Activated naive CD4-positive, alpha-beta T cell treated with anti-CD3 and anti-CD28 coated beads for 36 hours (primary cell): Measurements from ENCODE around the gene TRUB2. TPM values are rescaled to one million over a fixed set of nuclear protein-coding genes. Genes with fewer than 3 reads are reported as not detected.

Source experiments
- CTCF ChIA-PET: fragments of 350-600 bp; sonication (Branson Sonifier 250); formaldehyde crosslinking; loops from one replicate; lab custom pipeline; 2021; ENCODE audit warnings: antibody characterized with exemption; lab: Charles Lee
- DNase-seq: peaks from one replicate; pipeline ENCODE4 v3.0.0-alpha.2; 2020
- H3K27ac Mint-ChIP-seq: one replicate; pipeline ENCODE4 v1.8.0; 2021; ENCODE audit warnings: mild to moderate bottlenecking, mixed read lengths
- H3K27me3 Mint-ChIP-seq: one replicate; pipeline ENCODE4 v1.8.0; 2021; ENCODE audit warnings: low read depth, mixed read lengths
- H3K36me3 Mint-ChIP-seq: one replicate; pipeline ENCODE4 v1.8.0; 2021; ENCODE audit warnings: low read depth, mixed read lengths
- H3K4me1 Mint-ChIP-seq: one replicate; pipeline ENCODE4 v1.8.0; 2021; ENCODE audit warnings: low read depth, mixed read lengths
- H3K4me3 Mint-ChIP-seq: one replicate; pipeline ENCODE4 v1.8.0; 2021; ENCODE audit warnings: mild to moderate bottlenecking, moderate library complexity, mixed read lengths
- H3K9me3 Mint-ChIP-seq: one replicate; pipeline ENCODE4 v1.8.0; 2021; ENCODE audit warnings: mixed read lengths
- intact Hi-C: fragments of 100-400 bp; cut with micrococcal nuclease; formaldehyde crosslinking; loops from one replicate; pipeline ENCODE4 v1.15.1; 2023
- total RNA-seq, 2 experiments: library from RNA; stranded (reverse); gene quantifications; one replicate each; pipeline ENCODE4 v1.2.3, GENCODE V29; 2021

TRUB2 gene
- total RNA-seq, 2 experiments from 2014 or later: 28.0 to 29.4 TPM

DNA sequence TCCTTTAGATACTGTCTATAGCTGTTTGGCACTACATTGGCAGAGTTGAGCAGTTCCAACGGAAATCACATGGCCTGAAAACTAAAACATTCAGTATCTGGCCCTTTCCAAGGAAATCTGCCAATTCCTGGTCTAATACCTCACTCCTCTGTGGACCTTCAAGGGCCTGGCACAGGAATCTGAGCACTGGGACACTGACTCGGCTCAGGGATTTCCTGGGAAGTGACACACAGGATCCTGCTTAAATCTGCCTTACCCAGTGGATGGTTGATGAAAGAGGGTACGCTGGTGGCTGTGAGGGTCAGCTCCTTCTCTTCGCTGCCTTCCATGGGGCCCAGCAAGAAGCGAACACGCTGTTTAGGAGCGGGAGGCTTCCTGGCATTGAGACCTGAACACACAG lies 904 bp downstream of the TRUB2 start:
- H3K36me3 Mint-ChIP-seq: peaks cover 10% of the 10 kb centered on the region
- CTCF ChIA-PET: interaction anchor here (0.7 to 1.0 kb wide), 2 partner anchors 26 to 131 kb away, joined by 3 read pairs; no protein-coding TSS in a partner anchor
- H3K27ac Mint-ChIP-seq: no peak overlapping the region
- peaks cover 22% of the 10 kb centered on the region for H3K4me1 Mint-ChIP-seq
- no peaks in the 10 kb centered on the region for H3K9me3 Mint-ChIP-seq
- no peak for DNase-seq
- H3K4me3 Mint-ChIP-seq: peak overlapping the region; percentile 90
- intact Hi-C loops: loop anchor here (5.0 kb wide), 1 partner anchor 159 kb away; the partner anchor contains the start of gene BBLN
- H3K27me3 Mint-ChIP-seq: no peaks in the 10 kb centered on the region

DNA sequence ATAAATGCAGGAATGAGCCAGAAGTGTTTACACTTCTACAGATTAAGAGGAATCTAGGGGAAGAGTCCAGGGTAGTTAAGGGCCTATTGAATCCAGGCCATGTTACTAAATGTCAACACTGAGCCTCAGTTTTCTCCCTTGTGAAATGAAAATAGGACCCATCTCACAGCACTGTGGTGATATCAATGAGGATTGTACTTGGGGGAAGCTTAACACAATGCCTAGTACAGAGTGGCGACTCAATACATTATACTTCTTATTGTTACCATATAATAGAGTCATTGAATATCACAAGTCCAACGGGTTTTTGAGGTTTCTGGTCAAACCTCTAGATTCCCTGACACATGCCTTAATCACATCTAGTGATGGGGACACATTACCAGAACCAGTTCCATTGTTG lies 4.6 kb downstream of the TRUB2 start:
- Mint-ChIP-seq H3K27me3 (no peaks in the 10 kb centered on the region), H3K4me3 (no peak overlapping the region)
- intact Hi-C loops: no loop called here

DNA sequence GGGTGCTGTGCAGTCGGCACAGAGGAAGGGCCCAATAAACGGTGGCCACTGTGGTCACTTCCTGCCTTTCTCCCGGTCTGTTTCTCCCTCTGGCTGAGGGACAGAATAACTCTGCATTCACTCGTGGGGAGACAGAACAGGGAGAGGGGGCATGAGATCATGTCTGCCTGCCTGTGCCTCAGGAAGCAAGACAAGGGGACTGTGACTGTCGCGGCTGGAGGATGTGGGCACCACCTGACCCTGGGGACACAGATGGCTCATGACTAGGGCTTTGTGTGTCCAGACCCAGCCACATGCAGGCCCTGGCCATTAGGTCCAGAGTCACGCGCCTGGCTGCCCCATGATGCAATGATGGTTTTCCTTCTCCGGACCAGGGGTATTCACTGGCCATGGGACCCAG lies 5.8 kb downstream of the TRUB2 start:
- DNase-seq: no peak
- no peak overlapping the region for H3K4me3 Mint-ChIP-seq
- H3K9me3 Mint-ChIP-seq: no peaks in the 10 kb centered on the region
- H3K27ac Mint-ChIP-seq: no peak overlapping the region
- H3K27me3 Mint-ChIP-seq: no peaks in the 10 kb centered on the region
- intact Hi-C loops: no loop called here
- H3K36me3 Mint-ChIP-seq: peaks cover 11% of the 10 kb centered on the region
- H3K4me1 Mint-ChIP-seq: peaks cover 1% of the 10 kb centered on the region
- CTCF ChIA-PET: interaction anchor here (0.6 kb wide), 1 partner anchor 790 kb away, joined by 3 read pairs; no protein-coding TSS in a partner anchor

More for the DNA sequence above, 4.6 kb downstream of the TRUB2 start:
- no peak overlapping the region for H3K27ac Mint-ChIP-seq
- H3K36me3 Mint-ChIP-seq: peaks cover 9% of the 10 kb centered on the region
- peaks cover 3% of the 10 kb centered on the region for H3K4me1 Mint-ChIP-seq
- CTCF ChIA-PET: no interaction called here
- no peaks in the 10 kb centered on the region for H3K9me3 Mint-ChIP-seq
- DNase-seq: no peak

DNA sequence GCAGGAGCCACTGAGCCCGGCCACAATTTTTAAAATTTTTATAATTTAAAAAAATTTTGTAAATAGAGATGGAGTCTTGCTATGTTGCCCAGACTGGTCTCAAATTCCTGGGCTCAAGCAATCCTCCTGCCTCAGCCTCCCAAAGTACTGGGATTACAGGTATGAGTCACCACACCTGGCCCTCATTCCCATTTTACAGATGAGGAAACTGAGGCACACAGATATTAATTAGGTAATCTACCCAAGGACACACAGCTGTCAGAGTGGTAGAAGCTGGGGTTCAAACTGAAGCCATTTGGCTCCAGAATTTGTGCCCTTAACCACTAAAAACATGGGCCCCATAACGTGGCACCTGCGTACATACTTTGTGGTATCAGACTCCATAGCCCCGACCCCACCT lies 7.5 kb downstream of the TRUB2 start:
- H3K4me1 Mint-ChIP-seq: no peaks in the 10 kb centered on the region
- H3K27ac Mint-ChIP-seq: no peak overlapping the region
- peaks cover 16% of the 10 kb centered on the region for H3K36me3 Mint-ChIP-seq
- no peaks in the 10 kb centered on the region for H3K9me3 Mint-ChIP-seq
- no peak for DNase-seq
- H3K27me3 Mint-ChIP-seq: no peaks in the 10 kb centered on the region
- no peak overlapping the region for H3K4me3 Mint-ChIP-seq
- CTCF ChIA-PET: interaction anchor here (1.4 kb wide), 1 partner anchor 27 kb away, joined by 3 read pairs; no protein-coding TSS in a partner anchor
- intact Hi-C loops: no loop called here

DNA sequence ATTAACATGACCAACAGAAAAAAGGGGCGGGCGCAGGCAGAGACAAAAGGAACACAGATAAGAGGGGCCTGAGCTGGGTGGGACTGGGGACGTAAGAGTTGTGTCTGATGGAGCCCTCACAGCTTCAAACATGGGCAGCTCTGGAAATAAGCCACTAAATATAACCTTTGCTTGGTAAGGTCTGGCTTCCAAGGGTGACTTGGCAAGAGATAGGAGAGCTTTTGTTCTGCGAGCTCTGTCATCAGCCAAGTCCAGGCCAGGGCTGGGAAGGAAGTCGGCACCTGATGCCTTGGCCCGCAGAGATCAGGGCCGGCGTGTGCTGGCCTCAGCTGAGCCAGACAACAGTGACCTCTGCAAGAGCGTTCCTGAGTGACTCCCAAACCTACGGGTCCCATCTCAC lies 11.8 kb downstream of the TRUB2 start:
- intact Hi-C loops: no loop called here
- CTCF ChIA-PET: interaction anchor here (1.2 kb wide), 1 partner anchor 31 kb away, joined by 3 read pairs; no protein-coding TSS in a partner anchor
- DNase-seq: no peak
- Mint-ChIP-seq H3K4me3 (no peak overlapping the region), H3K9me3 (no peaks in the 10 kb centered on the region), H3K36me3 (peaks cover 17% of the 10 kb centered on the region), H3K4me1 (no peaks in the 10 kb centered on the region), H3K27ac (no peak overlapping the region), H3K27me3 (no peaks in the 10 kb centered on the region)

DNA sequence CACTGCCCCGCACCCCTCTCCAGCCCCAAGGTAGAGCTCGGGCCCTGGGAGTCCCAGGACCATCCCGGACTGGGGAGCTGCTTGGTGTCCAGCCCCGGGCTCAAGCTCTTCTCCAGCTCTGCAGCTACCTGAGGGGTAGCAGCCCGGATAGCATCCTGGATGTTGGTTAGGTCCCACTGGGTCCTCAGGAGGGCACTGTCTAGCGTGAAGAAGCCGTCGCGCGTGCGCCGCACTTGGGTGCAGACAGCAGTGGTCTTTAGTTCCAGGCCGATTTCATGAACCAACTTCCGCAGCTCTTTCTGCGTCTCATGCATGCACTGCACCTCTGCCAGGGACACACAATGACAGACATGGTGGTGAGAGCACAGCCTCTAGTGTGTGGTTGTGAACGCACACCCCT lies 12.7 kb downstream of the TRUB2 start:
- CTCF ChIA-PET: interaction anchor here (0.5 to 1.2 kb wide), 2 partner anchors 14 to 38 kb away, joined by 3 to 4 read pairs; no protein-coding TSS in a partner anchor
- intact Hi-C loops: no loop called here
- no peaks in the 10 kb centered on the region for H3K4me1 Mint-ChIP-seq
- H3K27ac Mint-ChIP-seq: no peak overlapping the region
- H3K4me3 Mint-ChIP-seq: no peak overlapping the region
- H3K27me3 Mint-ChIP-seq: no peaks in the 10 kb centered on the region
- peaks cover 17% of the 10 kb centered on the region for H3K36me3 Mint-ChIP-seq
- no peaks in the 10 kb centered on the region for H3K9me3 Mint-ChIP-seq
- no peak for DNase-seq

DNA sequence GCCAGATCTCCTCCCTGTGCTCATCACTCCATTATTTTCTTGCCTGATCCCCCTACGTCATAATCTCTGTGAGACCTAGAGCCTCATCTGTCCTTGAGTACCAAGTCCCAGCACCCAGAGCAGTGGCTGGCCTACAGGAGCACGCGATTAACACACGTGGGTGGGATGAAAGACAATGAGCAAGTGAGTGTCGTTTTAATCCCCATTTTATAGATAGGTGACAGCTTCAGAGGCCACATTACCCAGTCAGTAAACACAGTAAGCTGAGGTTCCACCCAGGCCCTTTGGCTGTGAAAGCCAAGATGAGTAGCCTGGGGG lies 17.3 kb downstream of the TRUB2 start:
- H3K4me1 Mint-ChIP-seq: no peaks in the 10 kb centered on the region
- intact Hi-C loops: no loop called here
- CTCF ChIA-PET: interaction anchor here (0.9 kb wide), 1 partner anchor 10 kb away, joined by 5 read pairs; no protein-coding TSS in a partner anchor
- H3K27ac Mint-ChIP-seq: no peak overlapping the region
- no peaks in the 10 kb centered on the region for H3K9me3 Mint-ChIP-seq
- peaks cover 6% of the 10 kb centered on the region for H3K36me3 Mint-ChIP-seq
- no peaks in the 10 kb centered on the region for H3K27me3 Mint-ChIP-seq
- no peak overlapping the region for H3K4me3 Mint-ChIP-seq
- DNase-seq: no peak

DNA sequence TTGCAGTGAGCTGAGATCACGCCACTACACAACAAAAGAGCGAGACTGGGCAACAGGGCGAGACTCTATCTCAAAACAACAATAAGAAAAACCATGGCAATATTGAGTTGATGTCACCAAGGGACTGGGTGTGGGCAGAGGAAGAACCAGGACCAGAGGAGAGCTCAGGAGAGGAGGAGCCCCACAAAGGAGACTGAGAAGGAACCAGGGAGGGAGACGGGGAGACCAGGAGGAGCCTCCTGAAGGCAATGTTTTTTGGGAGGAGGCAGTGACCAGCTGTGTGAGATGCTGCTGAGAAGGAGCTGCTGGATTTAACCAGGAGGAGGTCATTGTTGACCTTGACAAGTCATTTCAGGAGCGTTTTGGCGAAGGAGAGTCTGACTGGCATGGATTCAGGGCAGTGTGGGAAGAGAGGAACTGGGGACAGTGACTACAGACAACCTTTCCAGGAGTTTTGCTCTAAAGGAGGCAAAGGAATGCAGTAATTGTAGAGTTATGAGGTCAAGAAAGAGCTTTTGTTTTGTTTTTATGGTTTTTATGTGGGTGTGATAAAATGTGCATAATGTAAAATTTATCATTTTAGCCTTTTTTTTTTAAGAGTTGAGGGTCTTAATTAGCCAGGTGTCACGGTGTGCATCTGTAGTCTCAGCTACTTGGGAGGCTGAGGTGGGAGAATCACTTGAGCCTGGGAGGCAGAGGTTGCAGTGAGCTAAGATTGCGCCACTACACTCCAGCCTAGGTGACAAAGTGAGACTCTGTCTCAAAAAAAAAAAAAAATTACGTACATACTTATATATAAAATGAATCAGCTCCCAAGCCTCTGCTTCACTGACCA lies 17.9 kb downstream of the TRUB2 start:
- Mint-ChIP-seq H3K4me3 (no peak overlapping the region), H3K4me1 (no peaks in the 10 kb centered on the region), H3K27me3 (no peaks in the 10 kb centered on the region), H3K36me3 (peaks cover 2% of the 10 kb centered on the region), H3K27ac (no peak overlapping the region), H3K9me3 (no peaks in the 10 kb centered on the region)
- intact Hi-C loops: no loop called here
- DNase-seq: no peak
- CTCF ChIA-PET: interaction anchor here (0.6 to 1.5 kb wide), 3 partner anchors 88 to 352 kb away, joined by 3 read pairs; partner anchors contain the start of gene DYNC2I2

DNA sequence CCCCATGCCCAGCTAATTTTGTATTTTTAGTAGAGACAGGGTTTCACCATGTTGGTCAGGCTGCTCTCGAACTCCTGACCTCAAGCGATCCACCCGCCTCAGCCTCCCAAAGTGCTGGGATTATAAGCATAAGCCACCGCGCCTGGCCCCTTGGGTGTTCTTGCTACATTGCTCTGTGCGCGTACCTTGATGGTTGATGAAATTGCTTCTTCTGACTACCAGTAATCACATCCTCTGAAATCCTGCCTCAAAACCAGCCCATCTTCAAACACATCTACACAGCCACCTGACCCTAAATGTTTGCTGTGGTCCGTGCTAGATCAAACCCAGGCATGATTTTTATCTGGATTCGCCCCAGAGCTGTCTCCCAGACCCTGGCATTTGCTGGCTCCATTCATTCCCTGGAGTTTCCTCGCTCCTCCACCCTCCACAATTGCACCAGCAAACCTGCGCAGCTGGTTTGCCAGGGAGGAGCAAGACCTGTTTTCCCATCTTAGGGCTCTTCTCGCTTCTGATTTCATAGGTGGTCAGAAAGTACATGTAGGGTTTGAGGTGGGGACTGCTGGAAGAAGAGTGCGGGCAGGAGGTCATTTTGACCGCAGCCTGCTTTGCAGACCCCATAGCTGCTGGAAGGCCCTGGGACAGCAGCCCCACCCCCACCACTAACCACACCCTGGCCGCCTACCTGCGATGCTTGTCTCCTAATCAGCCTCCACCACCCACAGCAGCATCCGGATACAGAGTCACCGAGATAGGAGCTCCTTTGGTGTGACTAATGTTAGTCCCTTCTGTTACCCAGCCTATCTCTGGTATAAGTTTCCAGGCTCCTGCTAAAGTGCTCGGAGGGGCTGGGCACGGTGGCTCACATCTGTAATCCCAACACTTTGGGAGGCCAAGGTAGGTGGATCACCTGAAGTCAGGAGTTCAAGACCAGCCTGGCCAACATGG lies 23.4 kb downstream of the TRUB2 start:
- CTCF ChIA-PET: interaction anchor here (0.6 to 0.7 kb wide), 2 partner anchors 13 to 34 kb away, joined by 3 to 5 read pairs; no protein-coding TSS in a partner anchor
- no peaks in the 10 kb centered on the region for H3K27me3 Mint-ChIP-seq
- H3K4me1 Mint-ChIP-seq: no peaks in the 10 kb centered on the region
- no peaks in the 10 kb centered on the region for H3K9me3 Mint-ChIP-seq
- H3K4me3 Mint-ChIP-seq: no peak overlapping the region
- no peaks in the 10 kb centered on the region for H3K36me3 Mint-ChIP-seq
- intact Hi-C loops: no loop called here
- no peak for DNase-seq
- no peak overlapping the region for H3K27ac Mint-ChIP-seq

DNA sequence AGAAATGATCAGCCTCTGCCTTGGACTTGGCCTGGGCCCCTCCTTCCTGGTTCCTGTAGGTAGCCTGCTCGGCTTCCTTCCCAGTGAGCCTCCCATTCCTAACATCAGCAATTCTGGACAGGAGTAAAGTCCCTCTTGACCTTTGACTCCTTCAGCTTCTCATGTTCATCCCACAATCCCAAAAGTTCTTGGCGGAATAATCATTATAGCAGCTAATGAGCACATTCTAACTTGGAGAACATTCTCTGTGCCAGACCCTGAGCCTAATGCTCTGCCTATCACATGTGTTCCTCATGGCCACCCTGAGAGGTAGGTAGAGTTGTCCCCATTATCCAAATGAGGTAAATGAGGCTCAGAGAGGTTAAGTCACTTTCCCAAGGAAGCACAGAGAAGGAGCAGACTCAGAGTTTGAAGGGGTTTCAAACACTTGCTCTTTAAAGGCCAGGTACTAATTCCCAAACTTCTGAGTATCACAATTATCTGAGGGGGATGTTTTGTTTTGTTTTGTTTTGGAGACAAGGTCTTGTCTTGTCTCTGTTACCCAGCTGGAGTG lies 24.9 kb downstream of the TRUB2 start:
- no peaks in the 10 kb centered on the region for H3K27me3 Mint-ChIP-seq
- no peak overlapping the region for H3K27ac Mint-ChIP-seq
- DNase-seq: no peak
- no peaks in the 10 kb centered on the region for H3K36me3 Mint-ChIP-seq
- CTCF ChIA-PET: interaction anchor here (1.0 kb wide), 1 partner anchor 141 kb away, joined by 4 read pairs; no protein-coding TSS in a partner anchor
- intact Hi-C loops: no loop called here
- no peaks in the 10 kb centered on the region for H3K9me3 Mint-ChIP-seq
- H3K4me3 Mint-ChIP-seq: no peak overlapping the region
- no peaks in the 10 kb centered on the region for H3K4me1 Mint-ChIP-seq

DNA sequence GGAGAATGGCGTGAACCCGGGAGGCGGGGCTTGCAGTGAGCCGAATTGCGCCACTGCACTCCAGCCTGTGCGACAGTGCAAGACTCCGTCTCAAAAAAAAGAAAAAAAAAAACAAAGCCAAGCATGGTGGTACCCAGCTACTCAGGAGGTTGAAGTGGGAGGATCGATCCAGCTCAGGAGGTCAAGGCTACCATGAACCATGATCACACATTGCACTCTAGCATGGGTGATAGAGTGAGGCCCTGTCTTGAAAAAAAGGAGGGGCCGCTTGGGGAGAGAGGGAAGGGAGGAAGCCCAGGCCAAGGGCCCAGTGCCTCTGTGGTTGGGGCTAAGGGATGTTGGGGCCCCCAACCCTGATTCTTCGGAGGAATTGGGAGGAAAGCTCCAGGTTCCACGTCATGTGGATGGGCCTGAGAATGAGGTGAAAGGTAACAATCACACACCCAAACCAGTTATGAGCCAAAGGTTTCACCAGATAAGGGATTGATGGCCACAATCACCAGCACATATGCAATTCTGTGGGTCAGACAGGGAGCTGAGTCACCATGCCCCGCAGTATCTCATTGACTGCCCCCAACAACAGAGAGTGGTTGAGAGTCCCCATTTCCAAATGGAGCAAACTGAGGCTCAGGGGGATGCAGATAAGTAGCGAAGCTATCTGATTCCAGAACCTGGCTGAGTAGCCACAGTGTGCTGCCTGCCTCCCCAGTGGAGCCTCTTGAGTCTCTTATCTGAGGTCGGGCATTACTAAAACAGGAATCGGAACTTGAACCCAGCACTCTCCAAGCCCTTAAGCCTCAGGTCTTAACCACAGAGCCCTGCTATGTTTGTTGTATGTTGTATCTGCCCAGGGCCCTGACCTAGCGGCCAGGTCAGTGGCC lies 25.7 kb downstream of the TRUB2 start:
- intact Hi-C loops: no loop called here
- DNase-seq: no peak
- Mint-ChIP-seq H3K4me1 (no peaks in the 10 kb centered on the region), H3K27me3 (no peaks in the 10 kb centered on the region), H3K4me3 (no peak overlapping the region), H3K9me3 (no peaks in the 10 kb centered on the region), H3K27ac (no peak overlapping the region), H3K36me3 (no peaks in the 10 kb centered on the region)
- CTCF ChIA-PET: interaction anchor here (0.7 to 2.3 kb wide), 4 partner anchors 34 to 122 kb away, joined by 3 to 9 read pairs (median 5); no protein-coding TSS in a partner anchor
